BE2C (cell line): Measurements from ENCODE around the gene FMNL2.

Source experiments
- DNase-seq: peaks from one replicate; pipeline ENCODE4 v3.0.0-alpha.2; 2020
- H3K27me3 ChIP-seq: fragments of 250-450 bp; sonication (Bioruptor Pico); 2 replicates; pipeline ENCODE4 v1.5.1; 2020; ENCODE audit warnings: mild to moderate bottlenecking
- H3K36me3 ChIP-seq: fragments of 250-450 bp; sonication (Bioruptor Pico); 2 replicates; pipeline ENCODE4 v1.5.1; 2020; ENCODE audit warnings: mild to moderate bottlenecking
- H3K4me1 ChIP-seq: fragments of 250-450 bp; sonication (Bioruptor Pico); 2 replicates; pipeline ENCODE4 v1.5.1; 2020
- H3K4me3 ChIP-seq: 2 replicates; pipeline ENCODE4 v1.5.1; 2011; ENCODE audit warnings: low read depth, low read length
- H3K9me3 ChIP-seq: fragments of 250-450 bp; sonication (Bioruptor Pico); 2 replicates; pipeline ENCODE4 v1.5.1; 2020
- CTCF ChIP-seq: IDR thresholded peaks from 2 replicates; pipeline ENCODE4 v1.5.1; 2012; ENCODE audit warnings: mild to moderate bottlenecking, low read depth, low read length

Gene FMNL2

GRCh38 chr2:152658221-152658620 lies 323.2 kb downstream of the FMNL2 start:
- Histone ChIP-seq H3K27me3 (no peaks in the 10 kb centered on the region), H3K9me3 (no peaks in the 10 kb centered on the region), H3K4me3 (no peak overlapping the region), H3K4me1 (no peaks in the 10 kb centered on the region), H3K36me3 (peaks cover 8% of the 10 kb centered on the region; the same call in 1 of the 2 replicates)
- DNase-seq: no peak
- no peak for TF ChIP-seq CTCF

- Histone ChIP-seq H3K27me3 (no peaks in the 10 kb centered on the region), H3K4me1 (no peaks in the 10 kb centered on the region), H3K4me3 (no peak overlapping the region), H3K9me3 (no peaks in the 10 kb centered on the region), H3K36me3 (peaks cover 8% of the 10 kb centered on the region; the same call in 1 of the 2 replicates)
- DNase-seq: no peak
- TF ChIP-seq CTCF: no peak
These were observed 326.1 kb downstream of the FMNL2 start for GRCh38 chr2:152661076-152661475.

DNA sequence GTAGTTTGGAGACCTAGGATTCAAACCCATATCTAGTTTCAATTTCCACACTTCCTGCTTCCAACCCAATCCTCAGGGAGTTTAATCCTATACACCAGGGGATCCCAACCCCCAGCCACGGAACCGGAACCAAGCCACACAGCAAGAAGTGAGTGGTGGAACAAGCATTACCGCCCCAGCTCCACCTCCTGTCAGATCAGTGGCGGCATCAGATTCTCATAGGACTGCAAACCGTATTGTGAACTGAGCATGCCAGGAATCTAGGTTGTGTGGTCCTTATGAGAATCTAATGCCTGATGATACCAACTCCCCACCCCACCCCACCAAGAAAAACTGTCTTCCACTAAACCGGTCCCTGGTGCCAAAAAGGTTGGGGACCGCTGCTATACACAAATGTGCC lies 329.8 kb downstream of the FMNL2 start:
- Histone ChIP-seq H3K4me3 (no peak overlapping the region), H3K36me3 (peaks cover 10% of the 10 kb centered on the region; the same call in 1 of the 2 replicates), H3K9me3 (no peaks in the 10 kb centered on the region), H3K27me3 (no peaks in the 10 kb centered on the region), H3K4me1 (no peaks in the 10 kb centered on the region)
- DNase-seq: no peak
- no peak for TF ChIP-seq CTCF

- no peak for TF ChIP-seq CTCF
- H3K9me3 ChIP-seq: no peaks in the 10 kb centered on the region
- H3K4me1 ChIP-seq: no peaks in the 10 kb centered on the region
- no peak for DNase-seq
- H3K36me3 ChIP-seq: peaks cover 19% of the 10 kb centered on the region
- no peak overlapping the region for H3K4me3 ChIP-seq
- no peaks in the 10 kb centered on the region for H3K27me3 ChIP-seq
These were observed 339.4 kb downstream of the FMNL2 start for GRCh38 chr2:152674334-152674733.

GRCh38 chr2:152676461-152676860 lies 341.5 kb downstream of the FMNL2 start:
- no peaks in the 10 kb centered on the region for H3K4me1 ChIP-seq
- no peak for TF ChIP-seq CTCF
- DNase-seq: no peak
- no peaks in the 10 kb centered on the region for H3K27me3 ChIP-seq
- H3K4me3 ChIP-seq: no peak overlapping the region
- peaks cover 7% of the 10 kb centered on the region for H3K36me3 ChIP-seq
- H3K9me3 ChIP-seq: no peaks in the 10 kb centered on the region

GRCh38 chr2:152678808-152679207 lies 343.8 kb downstream of the FMNL2 start:
- DNase-seq: no peak

More at GRCh38 chr2:152678808-152679207, 343.8 kb downstream of the FMNL2 start:
- Histone ChIP-seq H3K36me3 (peaks cover 3% of the 10 kb centered on the region), H3K27me3 (no peaks in the 10 kb centered on the region), H3K9me3 (no peaks in the 10 kb centered on the region), H3K4me3 (no peak overlapping the region), H3K4me1 (no peaks in the 10 kb centered on the region)
- TF ChIP-seq CTCF: no peak
